ENCODE measurements around the gene EID2.

GRCh38 chr19:39543477-39543857 is 3.5 kb upstream of the EID2 start:
- TF ChIP-seq GATA2 (IDR thresholded peaks at IDR 0.05; ENCODE audit: low read depth, low read length) (no peak), GATA3 (IDR thresholded peaks at IDR 0.05; ENCODE audit: low read depth, low read length) (no peak)
